NCI-H1105 (cell line): ENCODE measurements around the gene TMEM14C.

Source experiments
- DNase-seq: peaks from one replicate; lab custom pipeline; 2025; lab: John Stamatoyannopoulos, UW

Gene TMEM14C

GRCh38 chr6:10759884-10760329 is 37.0 kb downstream of the TMEM14C start:
- DNase-seq = no peak

GRCh38 chr6:10763006-10763405 is 40.1 kb downstream of the TMEM14C start:
- no peak for DNase-seq

DNA sequence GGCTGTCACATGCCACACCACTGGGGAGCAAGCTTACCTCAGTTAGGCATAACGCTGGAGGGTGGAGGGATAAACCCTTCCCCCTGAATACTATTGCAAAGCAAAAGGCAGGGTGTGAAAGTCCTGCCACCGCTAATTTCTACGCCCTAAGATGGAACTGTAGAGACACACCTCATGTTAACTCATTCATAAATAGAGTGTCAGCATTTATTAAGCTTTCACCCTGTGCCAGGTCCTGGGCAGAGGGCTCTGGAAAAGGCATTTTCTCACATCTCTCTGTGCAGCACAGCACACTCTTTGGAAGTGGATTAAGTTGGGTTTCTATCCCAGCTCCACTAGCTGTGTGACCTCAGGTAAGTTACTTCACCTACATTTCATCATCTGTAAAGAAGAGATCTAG is 46.5 kb downstream of the TMEM14C start:
- DNase-seq = no peak

DNA sequence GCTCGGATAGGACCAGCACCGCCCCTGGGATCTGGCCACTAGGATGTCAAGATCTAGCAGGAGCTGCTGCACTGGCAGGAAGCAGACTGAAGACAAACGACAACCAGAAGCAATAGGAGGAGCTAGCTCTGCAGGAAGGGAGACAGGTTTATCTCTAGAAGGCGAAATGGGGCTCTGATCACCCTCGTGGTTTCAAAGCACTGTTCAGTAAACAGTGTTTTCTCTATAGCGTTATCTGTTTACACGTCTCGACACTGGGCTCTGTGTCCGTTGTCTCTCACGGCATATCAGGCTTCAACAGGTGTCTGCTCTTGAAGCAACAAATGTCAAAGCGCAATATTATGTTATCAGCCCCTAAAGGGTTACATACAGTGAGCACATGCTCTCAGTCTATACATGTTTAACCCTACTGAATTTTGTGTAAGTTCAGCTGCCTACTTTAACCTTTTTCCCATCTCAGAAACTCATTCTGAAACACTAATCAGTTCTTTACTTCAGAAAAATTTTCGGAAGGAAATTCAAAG is 48.6 kb downstream of the TMEM14C start:
- DNase-seq = no peak

DNA sequence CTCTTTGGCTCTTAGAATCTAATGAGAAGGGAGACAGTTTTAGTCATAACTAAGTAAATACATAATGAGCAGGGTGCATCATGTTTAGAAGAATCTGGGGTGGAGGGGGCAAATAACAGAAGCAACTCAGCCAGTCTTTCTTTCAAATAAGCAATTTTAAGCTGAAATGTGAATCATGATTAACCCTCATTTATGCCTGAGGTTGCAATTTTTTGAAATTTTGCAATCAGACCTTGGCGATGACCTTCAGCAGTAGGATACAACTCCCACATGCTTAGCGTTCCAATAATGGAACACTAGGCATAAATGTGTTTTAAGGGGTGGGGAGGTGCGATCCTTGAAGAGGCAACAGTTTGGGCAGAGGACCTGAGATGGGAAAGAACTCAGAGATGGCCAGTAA is 55.4 kb downstream of the TMEM14C start:
- no peak for DNase-seq

DNA sequence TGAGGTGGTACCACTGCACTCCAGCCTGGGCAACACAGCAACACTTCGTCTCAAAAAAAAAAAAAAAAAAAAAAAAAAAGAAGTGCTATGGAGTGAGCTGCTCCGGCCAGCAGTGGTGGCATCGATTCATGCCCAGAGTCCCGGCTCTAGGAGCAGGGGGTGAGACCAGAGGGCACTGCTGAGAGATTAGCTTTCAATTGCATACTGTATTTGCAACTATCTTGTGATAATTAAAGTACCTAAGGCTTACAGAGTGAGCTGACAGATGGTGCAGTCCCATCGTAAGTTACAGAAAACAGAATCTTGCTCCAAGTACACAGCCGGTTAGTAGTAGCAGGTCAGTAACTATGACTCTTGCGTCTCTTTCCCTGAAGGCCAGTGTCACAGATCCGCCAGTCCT is 56.2 kb downstream of the TMEM14C start:
- DNase-seq = no peak
